Right lung (tissue), 5 donors: Measurements from ENCODE around the gene P2RX4. TPM values are rescaled to one million over a fixed set of nuclear protein-coding genes. Genes with fewer than 3 reads are reported as not detected.
"Not testable (repeated sequence)": the region's sequence is repeated elsewhere in the genome, so short reads cannot be mapped to it uniquely, and the experiment has no call there.

Experiments used
- DNase-seq, 2 donors: peaks; one replicate each; pipeline ENCODE4 v3.0.0-alpha.2; 2013
- polyA plus RNA-seq, 5 donors: library from polyadenylated mRNA; unstranded; fragments of 120-200 nt; gene quantifications; one replicate each; pipeline versions ENCODE4 v1.2.1 to v1.2.3, GENCODE V29; 2013; ENCODE audit warnings: inconsistent platforms in 1 of 5, low replicate concordance in 1 of 5; ENCODE audit not compliant: insufficient read length in 5 of 5, insufficient read depth in 1 of 5

P2RX4 gene
- polyA plus RNA-seq, 5 donors: 30.0 to 33.4 (median 32.0) TPM

DNA sequence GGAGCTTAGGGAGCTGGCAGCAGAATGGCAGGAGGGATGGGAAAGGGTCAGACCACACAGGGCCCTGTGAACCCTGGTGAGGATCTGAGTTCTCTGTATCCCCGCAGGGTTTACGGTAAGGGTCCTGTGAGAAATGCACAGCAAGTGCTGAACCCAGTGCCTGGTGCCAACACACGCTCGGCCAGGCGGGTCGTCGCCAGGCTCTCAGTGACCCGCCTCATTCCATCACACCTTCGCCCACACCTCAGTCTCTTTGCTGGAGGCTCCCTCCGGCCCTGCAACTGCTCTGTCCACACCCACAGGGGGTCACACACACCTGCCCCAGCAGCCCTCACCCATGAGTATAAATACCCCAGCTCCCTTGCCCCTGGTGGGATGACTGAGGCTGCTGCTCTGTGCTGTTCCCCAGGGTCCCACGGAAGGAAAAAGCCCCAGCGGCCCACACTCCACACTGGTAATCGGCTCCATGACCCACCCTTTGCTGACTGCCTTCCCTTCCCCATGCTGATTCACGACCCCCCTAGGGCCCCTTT is 63.5 kb downstream of the P2RX4 start:
- no peak for DNase-seq

DNA sequence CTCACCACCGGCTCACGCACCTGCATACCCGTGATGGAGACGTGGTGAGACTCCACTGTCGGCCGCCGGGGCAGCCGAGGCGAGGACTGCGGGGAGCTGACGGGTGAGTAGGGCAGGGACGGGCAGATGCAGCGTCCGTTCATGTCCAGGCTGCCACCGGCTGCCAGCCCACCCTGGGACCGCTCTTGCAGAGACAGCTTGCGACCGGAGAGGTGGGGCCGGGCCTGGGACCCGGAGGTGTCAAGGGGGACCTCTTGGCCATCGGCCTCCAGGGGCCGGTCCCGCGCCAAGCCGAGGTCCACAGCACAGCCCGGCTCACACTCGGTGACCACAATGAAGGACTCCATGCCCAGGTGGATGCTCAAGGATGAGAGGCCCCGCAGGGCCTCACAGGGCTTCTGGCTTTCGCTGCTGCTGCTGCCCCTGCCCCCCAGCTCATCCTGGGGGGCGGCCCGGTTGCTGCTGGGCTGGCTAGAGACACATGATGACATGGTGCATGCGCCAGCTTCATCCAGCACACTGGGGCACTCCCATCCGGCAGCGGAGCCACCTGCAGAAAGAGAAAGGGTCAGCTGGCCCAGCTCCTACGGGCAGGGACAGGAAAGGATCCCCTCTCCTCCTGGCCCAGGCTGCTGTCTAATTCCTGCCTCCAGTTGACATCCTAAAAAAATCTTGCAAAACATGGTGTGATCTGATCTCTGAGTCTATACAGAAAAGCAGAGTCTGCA is 64.3 kb downstream of the P2RX4 start:
- DNase-seq: no peak

DNA sequence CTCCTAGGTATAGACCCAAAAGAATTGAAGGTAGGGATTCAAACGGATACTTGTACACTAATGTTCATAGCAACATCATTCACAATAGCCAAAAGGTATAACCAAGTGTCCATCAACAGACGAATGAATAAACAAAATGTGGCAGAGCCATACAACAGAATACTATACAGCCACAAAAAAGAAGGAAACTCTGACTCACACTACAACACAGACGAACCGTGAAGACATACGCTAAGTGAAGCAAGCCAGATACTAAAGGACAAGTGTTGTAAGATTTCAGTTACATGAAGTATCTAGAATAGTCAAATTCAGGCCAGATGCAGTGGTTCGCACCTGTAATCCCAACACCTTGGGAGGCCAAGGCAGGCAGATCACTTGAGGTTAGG is 67.4 kb downstream of the P2RX4 start:
- no peak for DNase-seq

DNA sequence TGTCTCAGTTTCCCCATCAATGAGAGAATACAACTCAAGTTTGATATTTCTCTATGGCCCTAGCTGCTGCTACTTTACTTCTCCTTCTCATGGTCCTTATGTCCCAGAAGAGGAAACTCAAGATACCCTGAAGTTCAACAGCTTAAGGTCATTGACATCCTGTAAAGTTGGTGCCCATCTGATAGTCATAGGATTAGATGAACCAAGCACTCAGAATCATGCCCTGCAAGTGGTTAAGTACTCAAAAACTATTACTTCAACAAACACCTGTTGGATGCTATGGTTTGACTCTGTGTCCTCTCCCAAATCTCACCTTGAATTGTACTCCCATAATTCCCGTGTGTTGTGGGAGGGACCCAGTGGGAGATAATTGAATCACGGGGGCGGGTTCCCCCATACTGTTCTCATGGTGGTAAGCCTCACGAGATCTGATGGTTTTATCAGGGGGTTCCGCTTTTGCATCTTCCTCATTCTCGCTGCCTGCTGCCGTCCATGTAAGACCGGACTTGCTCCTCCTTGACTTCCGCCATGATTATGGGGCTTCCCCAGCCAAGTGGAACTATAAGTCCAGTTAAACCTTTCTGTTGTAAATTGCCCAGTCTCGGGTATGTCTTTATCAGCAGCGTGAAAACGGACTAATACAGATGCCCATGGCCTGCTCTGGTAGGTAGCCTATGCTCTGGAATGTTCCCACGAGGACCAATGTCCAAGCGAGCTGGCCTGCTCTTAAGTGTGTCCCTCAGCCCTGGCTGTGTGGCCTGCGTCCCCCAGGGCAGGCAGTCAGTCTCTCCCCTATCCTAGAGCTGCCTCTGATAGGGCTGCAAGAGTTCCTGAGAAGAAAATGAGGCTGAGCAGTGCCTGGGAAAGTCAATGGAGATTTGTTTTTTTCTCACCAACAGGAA is 68.5 kb downstream of the P2RX4 start:
- no peak for DNase-seq

DNA sequence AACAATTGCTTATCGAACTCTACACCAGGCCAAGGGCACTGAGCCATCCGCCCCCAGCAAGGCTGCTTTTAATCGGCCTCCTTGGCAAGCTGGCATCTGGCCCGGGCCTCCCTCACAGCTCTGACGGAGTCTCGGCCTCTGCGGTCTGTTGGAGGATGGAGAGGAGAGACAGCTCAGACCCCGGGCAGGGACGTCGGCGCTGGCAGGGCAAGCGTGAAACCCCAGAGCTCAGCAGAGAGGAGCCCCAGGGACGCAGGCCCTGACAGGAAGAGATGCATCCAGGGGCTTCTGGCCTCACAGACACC is 69.1 kb downstream of the P2RX4 start:
- DNase-seq: no peak

DNA sequence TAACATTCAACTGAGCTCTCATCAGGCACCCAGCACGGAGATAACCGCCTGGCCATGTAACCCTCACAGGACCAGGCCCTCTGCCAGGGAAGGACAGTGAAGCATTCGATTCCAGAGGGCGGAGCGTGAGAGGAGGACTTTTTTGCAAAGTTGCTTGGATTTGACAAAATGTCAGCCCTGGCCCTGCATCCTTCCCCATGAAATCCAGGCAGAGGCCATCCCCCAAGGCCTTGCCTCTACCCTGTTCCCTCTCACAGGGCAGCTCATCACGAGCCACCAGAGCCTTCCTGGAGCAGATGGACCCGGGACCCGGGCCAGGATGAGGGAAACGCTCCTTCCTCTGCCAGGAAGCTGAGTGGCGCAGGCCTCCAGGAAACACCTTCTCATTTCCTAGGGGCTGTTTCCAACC is 69.6 kb downstream of the P2RX4 start:
- DNase-seq: peak; percentile 51

DNA sequence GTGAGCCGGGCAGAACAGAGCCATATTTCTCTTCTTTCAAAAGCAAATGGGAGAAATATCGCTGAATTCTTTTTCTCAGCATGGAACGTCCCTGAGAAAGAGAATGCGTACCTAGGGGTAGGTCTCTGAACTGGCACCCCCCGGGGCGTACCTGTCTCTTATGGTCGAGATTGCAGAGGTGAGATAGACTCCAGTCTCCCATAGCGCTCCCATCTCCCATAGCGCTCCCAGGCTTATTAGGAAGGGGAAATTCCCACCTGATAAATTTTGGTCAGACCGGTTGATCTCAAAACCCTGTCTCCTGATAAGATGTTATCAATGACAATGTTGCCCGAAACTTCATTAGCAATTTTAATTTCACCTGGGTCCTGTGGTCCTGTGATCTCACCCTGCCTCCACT is 70.6 kb downstream of the P2RX4 start:
- DNase-seq: not testable (repeated sequence)

DNA sequence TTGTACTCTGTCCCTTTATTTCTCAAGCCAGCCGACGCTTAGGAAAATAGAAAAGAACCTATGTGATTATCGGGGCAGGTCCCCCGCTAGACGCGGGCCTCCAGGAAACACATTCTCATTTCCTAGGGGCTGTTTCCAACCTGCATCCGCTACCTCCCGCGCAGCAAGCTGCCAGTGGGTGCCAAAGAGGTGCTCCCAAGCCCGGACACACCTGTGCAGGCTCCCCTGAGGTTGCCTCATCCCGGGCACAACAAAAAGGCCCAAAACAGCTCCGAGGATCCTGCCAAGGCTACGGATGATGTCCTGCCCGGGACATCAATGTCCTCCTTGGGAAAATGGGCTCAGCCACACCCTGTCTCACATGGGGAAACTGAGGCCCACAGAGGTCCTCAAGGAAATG is 71.2 kb downstream of the P2RX4 start:
- DNase-seq: not testable (repeated sequence)

DNA sequence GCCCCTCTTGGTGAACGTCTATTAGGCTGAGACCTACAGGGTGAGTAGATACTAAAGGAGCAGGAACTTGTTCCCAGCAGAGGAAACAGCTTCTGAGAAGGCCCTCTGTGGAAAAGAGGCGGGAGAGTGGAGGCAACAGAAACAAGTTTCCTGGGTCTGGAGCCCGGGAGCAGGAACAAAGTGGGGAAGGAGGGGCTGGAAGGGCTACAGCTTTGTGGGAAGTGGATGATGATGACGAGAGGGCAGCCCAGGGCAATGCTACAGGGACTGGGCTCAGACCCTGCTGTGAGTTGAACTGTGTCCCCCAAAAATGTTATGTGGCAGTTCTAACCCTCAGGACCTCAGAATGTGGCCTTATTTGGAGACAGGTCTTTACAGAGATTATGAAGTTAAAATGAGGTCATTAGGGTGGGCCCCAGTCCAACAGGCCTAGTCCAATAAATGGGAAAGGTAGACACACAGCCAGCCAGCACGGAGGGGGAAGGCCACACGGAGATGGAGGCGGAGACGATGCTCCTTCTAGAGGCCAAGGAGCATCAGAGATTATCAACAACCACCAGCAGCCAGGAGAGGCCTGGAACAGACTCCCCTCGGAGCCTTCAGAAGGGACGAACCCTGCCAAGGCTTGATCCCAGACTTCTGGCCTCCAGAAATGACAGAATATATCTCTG is 72.3 kb downstream of the P2RX4 start:
- no peak for DNase-seq

DNA sequence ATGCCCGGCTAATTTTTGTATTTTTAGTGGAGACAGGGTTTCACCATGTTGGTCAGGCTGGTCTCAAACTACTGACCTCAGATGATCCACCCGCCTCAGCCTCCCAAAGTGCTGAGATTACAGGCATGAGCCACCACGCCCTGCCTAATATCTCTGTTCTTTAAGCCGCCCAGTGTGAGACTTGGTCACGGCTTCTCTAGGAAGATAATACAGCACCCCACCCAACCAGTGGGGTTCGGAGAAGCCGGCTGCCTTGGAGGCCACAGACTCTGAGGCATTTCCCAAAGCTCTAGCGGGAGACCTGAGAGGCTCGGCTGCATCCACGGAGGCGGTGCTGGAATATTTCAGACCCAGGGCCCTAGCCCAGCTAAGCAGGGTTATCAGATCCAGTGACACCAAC is 73.0 kb downstream of the P2RX4 start:
- not testable (repeated sequence) for DNase-seq

DNA sequence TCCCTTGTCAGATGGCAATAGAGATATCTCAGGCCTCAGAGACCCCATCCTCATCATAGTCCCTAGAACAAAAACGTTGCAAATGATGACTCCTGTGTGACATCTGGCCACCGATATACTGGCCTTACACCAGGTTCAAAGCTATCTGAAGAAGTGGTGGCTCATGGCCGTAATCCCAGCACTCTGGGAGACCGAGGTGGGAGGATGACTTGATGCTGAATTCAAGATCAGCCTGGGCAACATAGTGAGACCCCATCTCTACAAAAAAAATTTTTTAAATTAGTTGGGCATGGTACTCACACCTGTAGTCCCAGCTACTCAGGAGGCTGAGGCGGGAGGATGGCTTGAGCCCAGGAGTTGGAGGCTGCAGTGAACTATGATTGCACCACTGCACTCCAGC is 73.5 kb downstream of the P2RX4 start:
- DNase-seq: no peak

Other genes with a start within 250 kb of the P2RX4 start
- 1 to 10 TPM; 1.5 to 3.3 (median 2.5) TPM for gene HNF1A, start 231.6 kb upstream of the P2RX4 start, polyA plus RNA-seq
- gene C12orf43, start 193.6 kb upstream of the P2RX4 start, polyA plus RNA-seq: 10 to 100 TPM; 16.7 to 20.8 (median 17.4) TPM
- under 1 TPM; 0.06 to 0.46 (median 0.18) TPM for gene OASL, start 170.9 kb upstream of the P2RX4 start, polyA plus RNA-seq
- 1 to 10 TPM; 1.5 to 2.4 (median 1.6) TPM for gene P2RX7, start 77.3 kb upstream of the P2RX4 start, polyA plus RNA-seq
- 10 to 100 TPM; 33.8 to 45.1 (median 39.5) TPM for gene CAMKK2, start 86.6 kb downstream of the P2RX4 start, polyA plus RNA-seq
- gene ANAPC5, start 142.3 kb downstream of the P2RX4 start, polyA plus RNA-seq: 100 to 1,000 TPM; 143 to 198 (median 170) TPM
- gene RNF34, start 190.0 kb downstream of the P2RX4 start, polyA plus RNA-seq: 10 to 100 TPM; 32.3 to 37.7 (median 35.3) TPM